Fibroblast of lung (primary cell): ENCODE results near the gene LRAT. TPM values are rescaled to one million over a fixed set of nuclear protein-coding genes. Genes with fewer than 3 reads are reported as not detected.

Source experiments
- DNase-seq, 2 donors: peaks; one replicate each; pipeline versions ENCODE4 v3.0.0 to v3.0.0-alpha.2; 2010; ENCODE audit warnings: low read depth in 2 of 2
- H2AFZ ChIP-seq: 2 replicates; pipeline ENCODE4 v1.5.1; 2012; ENCODE audit warnings: low read length, control low read depth, inconsistent platforms
- H3K27ac ChIP-seq: 2 replicates; pipeline ENCODE4 v1.5.1; 2011; ENCODE audit warnings: low read length, control low read depth; ENCODE audit not compliant: insufficient read depth
- H3K27me3 ChIP-seq: 2 replicates; pipeline ENCODE4 v1.5.1; 2011; ENCODE audit warnings: mild to moderate bottlenecking, low read length; ENCODE audit not compliant: control insufficient read depth, insufficient read depth
- H3K36me3 ChIP-seq: 2 replicates; pipeline ENCODE4 v1.5.1; 2011; ENCODE audit warnings: low read length; ENCODE audit not compliant: control insufficient read depth, insufficient read depth
- H3K4me1 ChIP-seq: 2 replicates; pipeline ENCODE4 v1.5.1; 2011; ENCODE audit warnings: low read length; ENCODE audit not compliant: control insufficient read depth, insufficient read depth; ENCODE audit errors: extremely low read depth
- H3K4me2 ChIP-seq: 2 replicates; pipeline ENCODE4 v1.5.1; 2011; ENCODE audit warnings: low read length, control low read depth; ENCODE audit not compliant: insufficient read depth; ENCODE audit errors: extremely low read depth
- H3K4me3 ChIP-seq, 4 experiments: fragments of 200-600 bp in 1 of 4; sonication (generic) in 1 of 4; replicated peaks in 1 of 4; 2 replicates each; pipeline ENCODE4 v1.5.1; 2011 to 2016; ENCODE audit warnings: low read length in 4 of 4, low read depth in 3 of 4, mild to moderate bottlenecking in 3 of 4, control low read depth in 2 of 4, inconsistent platforms in 1 of 4, mixed read lengths in 1 of 4; ENCODE audit not compliant: insufficient read depth in 1 of 4; ENCODE audit errors: control extremely low read depth in 1 of 4
- H3K79me2 ChIP-seq: 2 replicates; pipeline ENCODE4 v1.5.1; 2012; ENCODE audit warnings: mild to moderate bottlenecking, low read length, inconsistent platforms; ENCODE audit not compliant: control insufficient read depth, insufficient read depth
- H3K9ac ChIP-seq: 2 replicates; pipeline ENCODE4 v1.5.1; 2011; ENCODE audit warnings: mild to moderate bottlenecking, low read length, control low read depth; ENCODE audit not compliant: insufficient read depth
- H3K9me3 ChIP-seq: 2 replicates; pipeline ENCODE4 v1.5.1; 2012; ENCODE audit warnings: low read depth, low read length; ENCODE audit not compliant: control insufficient read depth, insufficient read depth
- H4K20me1 ChIP-seq: 2 replicates; pipeline ENCODE4 v1.5.1; 2011; ENCODE audit warnings: low read length; ENCODE audit not compliant: control insufficient read depth, insufficient read depth; ENCODE audit errors: extremely low read depth
- EZH2 ChIP-seq: IDR thresholded peaks from 2 replicates; pipeline ENCODE4 v1.5.1; 2012; ENCODE audit warnings: low read length, control low read depth, mild to moderate bottlenecking; ENCODE audit errors: missing control alignments
- polyA plus RNA-seq, 2 donors: library from polyadenylated mRNA; depleted of rRNA in 1 of 2; stranded (reverse) in 1 of 2; unstranded in 1 of 2; fragments of >200 nt; gene quantifications; 2 replicates each; pipeline ENCODE4 v1.2.1, GENCODE V29; 2011 to 2012; ENCODE audit warnings: missing spikeins in 1 of 2
- total RNA-seq: library from RNA; depleted of rRNA; stranded (reverse); fragments of >200 nt; gene quantifications from 2 replicates; pipeline ENCODE4 v1.2.1, GENCODE V29; 2014
- TF ChIP-seq, protein P1 (sequence below), 2 donors: IDR thresholded peaks in 1 of 2; conservative IDR thresholded peaks in 1 of 2; 1 replicate in 1 of 2; 2 replicates in 1 of 2; pipeline ENCODE4 v1.5.1; 2011 to 2012; ENCODE audit warnings: low read length in 2 of 2, control low read depth in 1 of 2, inconsistent platforms in 1 of 2, low read depth in 1 of 2, mild to moderate bottlenecking in 1 of 2

Gene LRAT
- total and polyA plus RNA-seq, 2 donors (not counting 1 experiment from before 2014, with no cell fraction given) = under 0.01 to 0.03 TPM

DNA sequence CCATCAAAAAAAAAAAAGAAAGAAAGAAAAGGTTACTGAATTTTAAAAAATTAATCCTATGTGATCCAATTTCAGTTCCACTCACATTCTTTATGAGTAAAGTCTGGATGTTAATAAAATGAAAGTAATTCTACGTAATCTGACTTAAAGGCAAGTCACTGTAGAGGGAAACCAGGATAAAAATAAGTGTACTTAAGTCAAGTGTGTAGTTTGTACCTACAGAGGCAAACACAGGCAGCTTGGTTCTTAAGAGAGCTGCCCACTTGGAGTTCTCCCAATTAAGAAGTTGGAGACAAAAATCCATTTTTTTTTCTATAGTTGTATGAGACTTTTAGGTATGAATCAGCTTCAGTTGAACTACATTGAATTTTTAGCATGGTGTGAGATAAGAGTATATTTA, 7.0 kb upstream of the LRAT start:
- no peak overlapping the region for H3K9ac ChIP-seq
- no peak overlapping the region for H3K4me2 ChIP-seq
- H2AFZ ChIP-seq = no peak overlapping the region
- no peak overlapping the region for H3K4me3 ChIP-seq
- H3K4me1 ChIP-seq = no peaks in the 10 kb centered on the region
- TF ChIP-seq EZH2 = no peak
- TF ChIP-seq, protein P1, sequence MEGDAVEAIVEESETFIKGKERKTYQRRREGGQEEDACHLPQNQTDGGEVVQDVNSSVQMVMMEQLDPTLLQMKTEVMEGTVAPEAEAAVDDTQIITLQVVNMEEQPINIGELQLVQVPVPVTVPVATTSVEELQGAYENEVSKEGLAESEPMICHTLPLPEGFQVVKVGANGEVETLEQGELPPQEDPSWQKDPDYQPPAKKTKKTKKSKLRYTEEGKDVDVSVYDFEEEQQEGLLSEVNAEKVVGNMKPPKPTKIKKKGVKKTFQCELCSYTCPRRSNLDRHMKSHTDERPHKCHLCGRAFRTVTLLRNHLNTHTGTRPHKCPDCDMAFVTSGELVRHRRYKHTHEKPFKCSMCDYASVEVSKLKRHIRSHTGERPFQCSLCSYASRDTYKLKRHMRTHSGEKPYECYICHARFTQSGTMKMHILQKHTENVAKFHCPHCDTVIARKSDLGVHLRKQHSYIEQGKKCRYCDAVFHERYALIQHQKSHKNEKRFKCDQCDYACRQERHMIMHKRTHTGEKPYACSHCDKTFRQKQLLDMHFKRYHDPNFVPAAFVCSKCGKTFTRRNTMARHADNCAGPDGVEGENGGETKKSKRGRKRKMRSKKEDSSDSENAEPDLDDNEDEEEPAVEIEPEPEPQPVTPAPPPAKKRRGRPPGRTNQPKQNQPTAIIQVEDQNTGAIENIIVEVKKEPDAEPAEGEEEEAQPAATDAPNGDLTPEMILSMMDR (conservative IDR thresholded peaks at IDR 0.05 in 1 of 2, IDR thresholded peaks at IDR 0.05 in 1 of 2; ENCODE audit: low read depth in 1 of 2, low read length in 2 of 2) = no peak
- H3K27ac ChIP-seq = no peak overlapping the region
- H3K27me3 ChIP-seq = no peaks in the 10 kb centered on the region
- no peaks in the 10 kb centered on the region for H3K36me3 ChIP-seq
- H4K20me1 ChIP-seq = no peaks in the 10 kb centered on the region
- no peak for DNase-seq
- H3K79me2 ChIP-seq = no peaks in the 10 kb centered on the region
- H3K9me3 ChIP-seq = no peaks in the 10 kb centered on the region

DNA sequence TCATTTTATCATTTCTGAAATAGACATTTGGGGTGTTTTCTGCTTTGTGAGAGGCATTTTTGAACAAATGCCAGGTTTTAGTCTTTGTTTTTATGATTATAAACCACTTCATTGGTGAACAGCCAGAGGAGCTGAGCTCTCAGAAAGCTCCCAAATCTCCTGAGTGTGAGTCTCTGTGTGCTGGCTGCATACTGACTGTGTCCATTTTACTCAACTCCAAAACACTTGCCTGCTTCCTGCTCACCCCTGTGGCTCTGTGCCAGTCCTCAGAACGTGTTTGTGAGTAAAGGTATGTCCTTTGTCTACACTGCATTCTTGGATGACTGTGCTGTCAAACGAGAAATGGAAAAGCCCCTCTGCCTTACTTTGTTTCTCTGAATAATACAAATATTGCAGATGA, 5.4 kb upstream of the LRAT start:
- no peak overlapping the region for H3K4me3 ChIP-seq
- no peak overlapping the region for H3K4me2 ChIP-seq
- no peak overlapping the region for H3K27ac ChIP-seq
- no peak overlapping the region for H3K9ac ChIP-seq
- peak; percentile 21 to 25 for DNase-seq
- H3K79me2 ChIP-seq = no peaks in the 10 kb centered on the region
- H3K4me1 ChIP-seq = no peaks in the 10 kb centered on the region
- H2AFZ ChIP-seq = no peak overlapping the region
- H3K9me3 ChIP-seq = no peaks in the 10 kb centered on the region
- peaks cover 8% of the 10 kb centered on the region for H3K27me3 ChIP-seq
- H3K36me3 ChIP-seq = no peaks in the 10 kb centered on the region
- no peaks in the 10 kb centered on the region for H4K20me1 ChIP-seq
- no peak for TF ChIP-seq EZH2
- TF ChIP-seq, protein P1 (conservative IDR thresholded peaks at IDR 0.05 in 1 of 2, IDR thresholded peaks at IDR 0.05 in 1 of 2; ENCODE audit: low read depth in 1 of 2, low read length in 2 of 2) = no peak

DNA sequence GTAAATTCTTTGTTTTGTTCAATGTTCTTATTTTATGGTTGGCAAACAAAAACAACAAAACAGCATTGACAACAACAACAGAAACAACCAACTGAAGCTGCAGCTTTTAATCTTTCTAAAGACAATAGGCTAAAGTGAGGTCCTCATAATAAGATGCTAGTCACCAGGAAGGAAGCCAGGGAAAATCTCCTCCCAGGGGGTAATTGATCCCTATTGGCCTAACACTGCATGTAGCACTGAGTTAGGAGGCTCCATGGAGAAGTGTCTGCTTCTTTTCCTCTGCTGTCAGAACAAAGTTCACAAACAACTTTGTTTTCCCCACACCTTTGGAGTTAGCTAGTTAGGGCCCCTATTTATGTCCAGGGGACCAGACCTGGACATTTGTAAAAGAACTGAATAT, 4.7 kb upstream of the LRAT start:
- no peak for DNase-seq
- no peak for TF ChIP-seq EZH2
- TF ChIP-seq, protein P1 (conservative IDR thresholded peaks at IDR 0.05 in 1 of 2, IDR thresholded peaks at IDR 0.05 in 1 of 2; ENCODE audit: low read depth in 1 of 2, low read length in 2 of 2) = no peak
- H3K4me3 ChIP-seq = no peak overlapping the region
- no peak overlapping the region for H2AFZ ChIP-seq
- no peaks in the 10 kb centered on the region for H3K9me3 ChIP-seq
- H3K9ac ChIP-seq = no peak overlapping the region
- no peak overlapping the region for H3K27ac ChIP-seq
- H3K4me1 ChIP-seq = no peaks in the 10 kb centered on the region
- no peaks in the 10 kb centered on the region for H3K36me3 ChIP-seq
- no peaks in the 10 kb centered on the region for H4K20me1 ChIP-seq
- no peaks in the 10 kb centered on the region for H3K79me2 ChIP-seq
- peaks cover 14% of the 10 kb centered on the region for H3K27me3 ChIP-seq
- no peak overlapping the region for H3K4me2 ChIP-seq
